GM23248 (cell line): Measurements from ENCODE around the gene CTAGE9.

Experiments
- EZH2 ChIP-seq: fragments of 200-600 bp; sonication (generic); IDR thresholded peaks from 2 replicates; pipeline ENCODE4 v1.6.1; 2018; ENCODE audit warnings: antibody characterized with exemption, mild to moderate bottlenecking; ENCODE audit not compliant: insufficient read depth, poor library complexity, severe bottlenecking
- EZH2phosphoT487 ChIP-seq: fragments of 200-600 bp; sonication (generic); IDR thresholded peaks from 2 replicates; pipeline ENCODE4 v1.6.1; 2018; ENCODE audit warnings: antibody characterized with exemption, moderate library complexity, mild to moderate bottlenecking, low read depth; ENCODE audit not compliant: insufficient read depth

- TF ChIP-seq EZH2 (no peak), EZH2phosphoT487 (no peak)
Measured at GRCh38 chr6:131729550-131729949, 18.7 kb upstream of the CTAGE9 start.
